Stimulated activated CD8-positive, alpha-beta memory T cell treated with anti-CD3 and anti-CD28 coated beads, Interleukin-4, amount 100 ng/mL, for 24 hours (primary cell): ENCODE data around the gene C14orf39.

Source experiments
- DNase-seq: peaks from one replicate; pipeline ENCODE4 v3.0.0-alpha.2; 2020; ENCODE audit warnings: low read depth

The C14orf39 gene, protein sequence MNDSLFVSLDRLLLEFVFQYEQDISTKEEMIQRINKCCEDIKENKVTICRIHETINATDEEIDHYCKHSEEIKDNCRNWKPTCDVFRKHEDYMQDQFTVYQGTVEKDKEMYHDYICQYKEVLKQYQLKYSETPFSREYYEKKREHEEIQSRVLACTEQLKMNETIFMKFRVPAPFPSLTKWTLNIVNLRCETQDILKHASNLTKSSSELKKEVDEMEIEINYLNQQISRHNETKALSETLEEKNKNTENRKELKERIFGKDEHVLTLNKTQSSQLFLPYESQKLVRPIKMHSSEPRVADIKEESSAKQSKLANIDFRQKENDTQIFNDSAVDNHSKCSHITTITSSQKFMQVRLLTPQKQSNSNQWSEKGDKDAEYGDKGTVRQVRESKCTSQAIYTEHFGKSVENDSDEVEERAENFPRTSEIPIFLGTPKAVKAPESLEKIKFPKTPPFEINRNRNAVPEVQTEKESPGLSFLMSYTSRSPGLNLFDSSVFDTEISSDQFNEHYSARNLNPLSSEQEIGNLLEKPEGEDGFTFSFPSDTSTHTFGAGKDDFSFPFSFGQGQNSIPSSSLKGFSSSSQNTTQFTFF

GRCh38 chr14:60485598-60486251 lies at the start of gene C14orf39:
Gene C14orf39, minus strand, starts transcription at chr14:60486063. Its CDS starts 985 bp downstream, at chr14:60485078.
- no peak for DNase-seq

DNA sequence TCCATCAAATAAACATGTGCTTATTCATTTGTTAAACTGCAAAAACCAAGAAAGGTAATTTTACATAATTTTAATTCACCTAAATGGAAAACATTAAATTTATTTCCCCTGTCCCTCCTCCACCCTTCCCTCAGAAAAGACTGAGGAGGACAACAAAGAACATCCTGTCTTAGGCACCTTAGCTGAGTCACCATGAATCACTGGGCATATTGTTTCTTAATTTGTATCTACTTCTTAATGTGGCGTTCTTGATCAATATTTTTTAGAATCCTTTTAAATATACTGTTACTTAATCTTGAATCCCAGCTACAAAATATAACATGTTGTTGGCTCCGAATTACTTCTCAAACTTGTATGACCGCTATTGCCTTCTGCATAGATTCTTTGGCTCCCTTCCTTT lies 46.6 kb upstream of the C14orf39 start:
- DNase-seq, result no peak

- no peak for DNase-seq
These were observed 29.8 kb upstream of the C14orf39 start for GRCh38 chr14:60515511-60516289.

DNA sequence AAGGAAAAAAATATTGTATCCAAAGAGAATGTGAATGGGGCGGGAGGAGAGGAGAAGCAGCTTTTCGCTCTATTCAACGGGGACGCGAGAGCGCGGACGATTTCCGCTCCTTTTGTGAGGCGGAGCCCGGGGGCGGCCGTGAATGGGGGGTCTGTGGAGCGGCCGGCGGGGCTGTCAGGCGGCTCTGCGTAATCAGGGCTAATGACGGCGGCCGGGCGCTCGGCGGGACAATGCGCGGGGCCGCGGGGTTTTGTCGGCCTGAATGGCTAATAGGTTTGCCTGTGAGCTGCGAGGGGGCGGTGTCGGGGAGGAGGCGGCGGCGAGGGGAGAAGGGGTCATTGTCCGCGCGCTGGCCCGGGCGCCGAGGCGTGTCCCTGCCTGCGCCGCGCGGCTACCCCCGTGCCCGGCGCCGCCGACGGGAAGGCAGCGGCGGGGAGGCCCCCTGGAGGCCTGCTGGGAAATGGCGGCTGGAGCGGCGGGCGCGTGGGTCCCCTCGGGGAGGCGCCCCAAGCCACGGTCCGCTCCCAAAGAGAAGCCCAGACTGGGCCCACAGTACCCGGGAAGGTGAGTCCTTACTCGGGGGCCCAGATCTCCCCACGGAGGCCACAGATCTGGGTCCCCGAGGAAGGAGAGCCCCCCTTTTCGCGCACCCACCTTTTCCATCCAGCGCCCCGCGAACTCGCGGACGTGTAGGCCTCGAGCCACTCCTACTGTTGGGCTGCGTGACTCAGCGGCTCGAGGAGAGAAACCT lies 29.1 kb upstream of the C14orf39 start:
- DNase-seq, result no peak

GRCh38 chr14:60514378-60514740 lies 28.5 kb upstream of the C14orf39 start:
- DNase-seq, result no peak

DNA sequence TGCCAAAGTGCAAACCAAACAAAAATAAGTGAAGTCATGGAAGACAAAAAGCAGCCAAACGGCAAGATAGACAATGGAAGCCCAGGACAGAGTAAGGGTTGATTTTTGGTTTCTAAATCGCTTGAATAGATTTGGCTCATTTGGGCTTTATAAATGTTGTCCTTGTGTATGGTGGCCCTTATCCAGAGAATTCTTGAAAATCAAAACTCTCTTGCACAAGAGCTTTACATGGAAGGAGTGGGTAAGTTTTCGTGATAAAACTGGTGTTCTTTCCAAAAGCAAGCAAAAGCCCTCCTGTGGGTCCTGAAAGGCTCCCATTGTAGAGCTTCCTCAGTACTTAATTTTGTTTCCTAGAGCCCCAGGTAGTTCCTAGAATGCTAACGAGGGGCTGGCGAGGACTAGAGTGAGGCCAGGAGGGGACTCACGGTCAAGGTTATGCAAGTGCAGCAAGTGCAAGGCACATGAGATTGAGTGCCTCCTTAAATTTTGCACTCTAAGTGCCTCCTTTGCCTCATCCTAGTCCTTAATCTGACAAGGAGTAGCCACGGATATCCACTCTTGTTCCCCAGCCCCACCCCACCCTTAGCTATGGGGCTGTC lies 27.2 kb upstream of the C14orf39 start:
- DNase-seq, result no peak

DNA sequence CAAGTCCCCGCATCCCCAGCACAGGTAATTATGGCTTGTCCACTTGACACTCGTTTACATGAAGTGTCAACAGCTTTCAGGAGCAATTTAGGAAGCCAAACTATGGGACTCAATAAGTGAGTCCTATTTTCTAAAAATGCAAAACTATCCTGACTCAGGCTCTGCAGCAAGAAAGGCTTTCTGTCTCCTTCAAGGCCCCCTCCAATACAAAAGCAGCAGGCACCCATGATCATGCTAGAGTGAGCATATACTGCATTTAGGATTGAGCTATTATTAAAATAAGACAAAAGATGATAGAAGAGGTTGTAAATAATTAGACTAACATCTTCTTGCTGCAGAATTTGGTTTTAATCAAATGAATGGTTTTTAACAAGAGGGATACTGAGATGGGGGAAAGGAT lies 26.3 kb upstream of the C14orf39 start:
- no peak for DNase-seq

GRCh38 chr14:60510951-60511599 lies 25.2 kb upstream of the C14orf39 start:
- DNase-seq, result no peak

DNA sequence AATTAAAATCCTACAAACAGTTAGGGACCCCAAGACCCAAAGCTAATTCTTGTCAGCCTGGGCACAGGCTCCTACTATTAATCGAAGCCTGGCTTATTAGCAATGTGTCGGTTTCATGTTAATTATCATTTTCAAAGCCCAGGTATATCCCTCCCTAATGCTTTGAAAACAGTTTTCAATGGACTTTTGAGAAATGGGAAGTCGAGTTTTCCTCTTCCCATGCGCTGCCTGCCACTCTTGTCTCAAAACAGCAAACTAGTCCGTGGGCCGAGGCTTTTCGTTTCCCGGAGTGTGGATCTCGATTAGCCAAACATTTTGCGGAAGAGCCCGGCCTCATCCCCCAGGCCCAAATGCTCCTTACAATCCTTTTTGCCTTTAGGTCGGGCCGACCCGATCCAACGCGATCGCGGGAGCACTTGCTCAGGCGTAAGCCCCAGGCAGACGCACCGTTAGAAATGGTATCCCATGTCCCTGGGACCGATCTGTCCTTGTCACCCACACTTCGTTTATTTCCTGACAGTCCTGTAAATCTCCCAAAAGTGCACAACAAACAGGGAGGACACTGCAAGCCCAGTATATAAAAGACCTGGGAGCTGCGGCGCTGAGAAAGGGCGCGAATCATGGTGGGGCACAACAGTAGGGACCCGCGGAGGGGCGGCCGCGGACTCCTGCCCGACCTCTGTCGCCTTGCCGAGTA lies 24.5 kb upstream of the C14orf39 start:
- DNase-seq, result no peak

GRCh38 chr14:60509438-60510253 lies 23.8 kb upstream of the C14orf39 start:
- DNase-seq, result no peak

DNA sequence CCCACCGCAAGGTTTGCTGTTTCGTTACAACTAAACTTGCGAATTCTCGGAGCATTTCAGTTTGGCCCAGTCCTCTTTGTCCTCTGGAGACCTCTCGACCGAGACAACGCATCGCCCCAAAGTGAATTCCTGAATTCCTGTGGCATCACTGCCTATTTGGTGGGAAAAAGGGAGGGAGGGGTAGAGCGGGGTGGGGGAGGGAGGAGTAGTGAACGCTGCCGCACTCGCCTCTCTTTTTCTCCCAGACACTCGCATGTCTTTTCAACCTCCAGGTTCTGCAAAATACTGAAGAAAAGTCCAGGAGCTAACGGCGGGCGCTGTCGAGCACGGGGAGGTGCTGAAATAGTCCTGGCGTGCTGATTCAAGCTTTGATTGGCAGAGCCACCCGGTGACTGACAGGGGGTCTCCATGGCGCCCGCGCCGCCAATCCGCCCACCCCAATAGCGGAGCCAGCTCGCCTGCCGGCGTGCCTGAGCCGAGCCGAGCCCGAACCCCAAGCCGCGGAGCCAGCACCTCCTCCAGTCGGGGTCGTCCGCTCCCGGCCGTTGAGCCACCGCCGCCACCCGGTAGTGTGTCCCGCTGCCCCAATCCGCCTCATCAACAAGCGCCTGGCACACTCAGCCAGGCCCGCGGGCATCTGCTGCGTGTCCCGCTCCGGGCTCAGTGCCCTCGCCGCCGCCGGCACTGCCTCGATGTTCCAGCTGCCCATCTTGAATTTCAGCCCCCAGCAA lies 23.0 kb upstream of the C14orf39 start, which contains the start of gene SIX6:
SIX6 (plus strand) TSS at position 440 of the 731 bp plus-strand sequence; CDS start at position 693, 253 bp downstream.
- DNase-seq, result no peak

GRCh38 chr14:60508363-60508706 lies 22.5 kb upstream of the C14orf39 start:
- DNase-seq, result no peak

DNA sequence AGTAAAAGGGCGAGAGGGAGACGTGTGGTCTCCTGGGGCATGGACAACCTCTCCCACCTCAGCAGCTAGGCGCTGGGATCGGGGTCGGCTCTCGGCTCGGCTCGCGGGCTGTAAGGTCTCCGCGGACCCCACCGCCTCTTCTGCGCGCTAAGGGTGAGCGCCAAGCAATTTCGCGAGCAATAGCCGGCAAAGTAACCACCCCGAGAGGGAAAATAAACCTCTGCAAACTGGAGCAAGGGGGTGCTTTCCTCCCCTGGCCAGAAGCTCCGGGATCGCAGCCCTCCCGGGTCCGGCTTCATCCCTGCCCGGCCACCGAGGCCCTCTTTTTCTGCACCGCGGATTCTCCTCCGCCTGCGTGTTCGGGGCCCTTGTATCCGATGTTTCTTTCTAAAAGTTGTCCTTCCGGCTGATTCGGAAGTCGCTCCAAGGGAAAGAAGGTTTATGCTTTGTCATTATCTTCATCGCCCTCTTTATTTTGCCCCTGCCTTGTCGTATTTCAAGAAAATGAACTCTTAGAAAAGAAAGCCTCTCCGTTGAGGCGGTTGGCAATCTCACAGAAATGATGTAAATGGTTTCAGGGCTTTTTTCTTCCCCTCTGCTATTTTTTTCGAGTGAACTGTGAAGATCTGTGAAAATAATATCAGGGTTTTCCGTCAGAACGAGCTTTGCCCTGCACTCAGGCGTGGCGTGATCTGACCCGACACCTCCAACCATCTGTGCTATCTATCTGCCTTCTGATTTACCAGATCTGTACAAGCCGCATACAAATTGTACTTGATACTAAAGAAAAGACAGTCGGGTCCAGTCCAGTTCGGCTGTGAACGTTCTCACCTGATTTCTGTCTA lies 21.3 kb upstream of the C14orf39 start:
- DNase-seq, result no peak

GRCh38 chr14:60506462-60506984 lies 20.7 kb upstream of the C14orf39 start:
- no peak for DNase-seq

DNA sequence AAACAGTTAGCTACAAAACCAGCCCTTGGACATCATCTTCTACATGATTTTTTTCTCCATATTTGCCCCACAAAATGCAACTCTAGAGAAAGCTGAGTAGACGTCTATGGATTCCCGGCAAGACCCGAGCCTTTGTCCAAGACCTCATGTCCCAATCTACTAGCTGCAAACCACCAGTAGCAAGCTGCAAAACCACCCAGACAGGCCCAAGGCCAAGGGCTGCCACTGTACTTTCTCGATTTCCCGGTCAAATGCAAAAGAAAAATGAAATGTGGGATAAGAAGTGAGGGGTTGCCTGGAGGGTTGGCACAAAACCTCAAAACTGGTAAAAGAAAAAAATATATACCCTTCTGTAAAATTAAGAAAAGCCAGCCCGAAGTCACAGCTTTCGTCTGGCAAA lies 20.1 kb upstream of the C14orf39 start:
- DNase-seq, result no peak

DNA sequence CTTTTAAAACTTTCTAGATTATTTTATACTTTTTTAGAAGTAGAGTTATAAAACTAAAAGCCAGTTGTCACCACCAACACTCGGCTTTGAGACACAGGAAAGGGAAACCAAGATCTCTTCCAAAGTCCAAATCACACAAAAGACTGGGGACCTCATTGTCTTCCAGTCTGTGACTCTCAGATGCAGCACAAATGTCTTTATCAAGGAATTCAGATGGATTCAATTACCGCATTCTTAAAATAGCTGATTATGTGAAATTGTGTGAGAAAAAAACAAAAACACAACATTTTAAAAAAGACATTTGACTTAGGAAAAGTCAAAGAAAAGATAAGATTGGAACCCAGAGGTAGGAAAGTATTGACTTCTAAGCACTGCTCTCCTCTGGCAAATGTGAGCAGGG lies 19.6 kb upstream of the C14orf39 start:
- DNase-seq, result no peak

DNA sequence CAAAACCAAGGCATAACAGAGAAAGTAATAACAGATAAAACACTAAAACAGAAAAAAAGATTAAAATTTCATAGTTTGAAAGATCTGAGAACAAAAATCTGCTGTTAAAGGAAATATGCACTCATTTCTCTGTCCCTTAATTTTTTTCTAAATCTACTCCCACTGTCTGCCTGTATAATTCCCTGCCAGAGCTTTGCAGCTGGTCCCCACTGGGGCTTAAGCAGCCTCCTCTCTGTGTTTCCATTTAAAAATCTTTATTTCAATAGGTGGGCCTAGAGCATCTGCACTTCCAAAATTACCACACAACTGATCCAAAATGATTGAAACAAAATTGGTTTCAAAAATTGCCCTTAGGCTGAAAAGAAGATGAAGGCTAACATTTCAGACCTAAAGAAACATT lies 16.7 kb upstream of the C14orf39 start:
- no peak for DNase-seq
